ENCODE results near the gene ZNF211. TPM values are rescaled to one million over a fixed set of nuclear protein-coding genes. Genes with fewer than 3 reads are reported as not detected.

Gene ZNF211
- polyA plus RNA-seq, 1 experiment, result 14.4 TPM

DNA sequence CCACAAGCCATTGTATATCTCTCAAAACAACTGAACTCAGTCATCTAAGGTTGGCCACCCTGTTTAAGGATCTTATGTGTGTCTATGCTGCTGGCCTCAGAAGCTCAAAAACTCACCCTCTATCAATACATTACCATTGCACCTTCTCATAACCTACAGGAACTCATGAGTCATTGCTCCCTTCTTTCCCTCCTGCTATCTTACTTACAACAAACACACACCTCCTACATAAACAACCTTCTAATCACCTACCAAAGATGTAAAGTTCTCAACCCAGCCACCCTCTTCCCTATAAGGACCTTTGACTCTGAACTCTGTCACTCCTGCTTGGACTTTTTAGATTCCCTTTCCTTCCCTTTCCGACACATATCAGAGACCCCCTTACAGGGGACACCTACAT is 22.5 kb downstream of the ZNF211 start:
- H3K27ac ChIP-seq (ENCODE audit: low read depth, low read length), result no peak overlapping the region
- peaks cover 6% of the 10 kb centered on the region for H3K27me3 ChIP-seq (ENCODE audit: control insufficient read depth, insufficient read depth, low read length)
- no peak for DNase-seq (ENCODE audit: low read depth, low spot score)
- POLR2A ChIA-PET, result no interaction called here
- TF ChIP-seq, protein P1, sequence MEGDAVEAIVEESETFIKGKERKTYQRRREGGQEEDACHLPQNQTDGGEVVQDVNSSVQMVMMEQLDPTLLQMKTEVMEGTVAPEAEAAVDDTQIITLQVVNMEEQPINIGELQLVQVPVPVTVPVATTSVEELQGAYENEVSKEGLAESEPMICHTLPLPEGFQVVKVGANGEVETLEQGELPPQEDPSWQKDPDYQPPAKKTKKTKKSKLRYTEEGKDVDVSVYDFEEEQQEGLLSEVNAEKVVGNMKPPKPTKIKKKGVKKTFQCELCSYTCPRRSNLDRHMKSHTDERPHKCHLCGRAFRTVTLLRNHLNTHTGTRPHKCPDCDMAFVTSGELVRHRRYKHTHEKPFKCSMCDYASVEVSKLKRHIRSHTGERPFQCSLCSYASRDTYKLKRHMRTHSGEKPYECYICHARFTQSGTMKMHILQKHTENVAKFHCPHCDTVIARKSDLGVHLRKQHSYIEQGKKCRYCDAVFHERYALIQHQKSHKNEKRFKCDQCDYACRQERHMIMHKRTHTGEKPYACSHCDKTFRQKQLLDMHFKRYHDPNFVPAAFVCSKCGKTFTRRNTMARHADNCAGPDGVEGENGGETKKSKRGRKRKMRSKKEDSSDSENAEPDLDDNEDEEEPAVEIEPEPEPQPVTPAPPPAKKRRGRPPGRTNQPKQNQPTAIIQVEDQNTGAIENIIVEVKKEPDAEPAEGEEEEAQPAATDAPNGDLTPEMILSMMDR (IDR thresholded peaks at IDR 0.05; ENCODE audit: low read depth, low read length), result no peak
- H3K4me3 ChIP-seq (ENCODE audit: low read depth, low read length), result no peak overlapping the region
- CTCF ChIA-PET, result no interaction called here
- peaks cover 3% of the 10 kb centered on the region; the same call in 1 of the 2 replicates for H3K9me3 ChIP-seq (ENCODE audit: control insufficient read depth, insufficient read depth, low read length)

DNA sequence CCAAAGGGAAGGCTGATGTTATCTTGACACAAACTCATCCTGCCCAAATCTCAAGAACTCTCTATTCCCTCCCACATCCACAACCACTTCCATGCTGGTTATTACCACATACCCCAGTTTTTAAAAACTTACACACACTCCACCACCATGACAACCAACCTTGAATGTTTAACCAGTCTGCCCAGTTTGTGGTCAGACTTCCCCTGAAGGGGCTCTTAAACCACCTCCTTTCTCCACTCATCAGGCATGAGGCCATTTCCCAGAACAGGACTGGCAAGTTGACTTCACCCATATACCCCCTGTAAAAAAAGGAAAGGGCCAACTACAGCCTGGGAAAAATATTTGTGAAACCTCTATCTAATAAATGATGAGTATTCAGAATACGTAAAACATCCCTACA is 23.4 kb downstream of the ZNF211 start:
- H3K9me3 ChIP-seq (ENCODE audit: control insufficient read depth, insufficient read depth, low read length), result peaks cover 3% of the 10 kb centered on the region; the same call in 1 of the 2 replicates
- H3K4me3 ChIP-seq (ENCODE audit: low read depth, low read length), result no peak overlapping the region
- ChIA-PET POLR2A (no interaction called here), CTCF (interaction anchor here (1.3 kb wide), 1 partner anchor 26 kb away, joined by 3 read pairs; the partner anchor contains the start of gene ZNF551)
- peaks cover 10% of the 10 kb centered on the region for H3K27me3 ChIP-seq (ENCODE audit: control insufficient read depth, insufficient read depth, low read length)
- DNase-seq (ENCODE audit: low read depth, low spot score), result no peak
- TF ChIP-seq, protein P1 (IDR thresholded peaks at IDR 0.05; ENCODE audit: low read depth, low read length), result no peak
- no peak overlapping the region for H3K27ac ChIP-seq (ENCODE audit: low read depth, low read length)

DNA sequence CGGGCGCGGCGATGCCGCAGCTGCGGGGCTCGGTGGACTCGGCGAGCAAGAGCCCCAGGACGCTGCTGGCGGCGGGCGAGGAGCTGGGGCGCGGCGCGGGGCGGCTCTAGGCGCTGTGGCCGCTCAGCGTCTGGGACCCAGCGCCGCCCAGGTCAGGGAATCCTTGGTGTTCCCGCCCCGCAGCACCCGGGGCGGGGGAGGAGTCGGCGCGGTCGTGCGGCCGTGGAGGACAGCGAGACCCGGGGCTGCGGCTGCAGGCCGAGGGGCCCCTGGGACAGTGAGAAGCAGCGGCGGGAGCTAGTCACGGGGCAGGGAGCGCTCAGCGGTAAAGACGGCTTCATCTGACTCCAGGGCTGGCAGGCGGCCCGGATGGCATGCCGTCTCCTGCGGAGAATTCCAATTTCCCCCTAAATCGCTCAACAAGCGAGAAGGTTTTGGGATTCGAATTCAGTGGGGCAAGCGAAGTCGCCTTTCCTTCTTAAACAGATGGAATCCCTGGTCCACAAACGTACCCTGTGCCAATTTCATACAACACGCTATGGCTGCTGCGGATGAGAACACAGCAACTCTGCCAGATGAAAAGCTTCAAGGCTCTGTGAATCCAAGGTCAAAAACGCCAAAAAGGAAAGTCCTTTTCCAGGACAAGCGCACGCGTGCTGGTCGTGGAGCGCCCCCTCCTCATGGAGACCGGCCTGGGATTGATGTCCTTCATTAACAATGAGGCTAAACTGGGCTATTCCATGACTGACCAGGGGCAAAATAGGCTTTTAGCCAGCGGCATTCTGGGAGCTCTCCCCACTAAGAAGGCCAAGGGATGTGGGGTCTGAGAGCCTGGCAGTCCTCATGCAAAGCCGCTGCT is 31.5 kb downstream of the ZNF211 start:
- ChIA-PET POLR2A (interaction anchor here (0.6 to 1.5 kb wide), 2 partner anchors 8 to 17 kb away, joined by 9 read pairs; partner anchors contain the start of gene ZNF551), CTCF (interaction anchor here (1.3 kb wide), 1 partner anchor 17 kb away, joined by 4 read pairs; the partner anchor contains the start of gene ZNF551)
- no peak for DNase-seq (ENCODE audit: low read depth, low spot score)
- H3K4me3 ChIP-seq (ENCODE audit: low read depth, low read length), result peak overlapping the region; percentile 65
- no peak overlapping the region for H3K27ac ChIP-seq (ENCODE audit: low read depth, low read length)
- TF ChIP-seq, protein P1 (IDR thresholded peaks at IDR 0.05; ENCODE audit: low read depth, low read length), result no peak
- peaks cover 4% of the 10 kb centered on the region for H3K27me3 ChIP-seq (ENCODE audit: control insufficient read depth, insufficient read depth, low read length)
- peaks cover 3% of the 10 kb centered on the region; the same call in 1 of the 2 replicates for H3K9me3 ChIP-seq (ENCODE audit: control insufficient read depth, insufficient read depth, low read length)

DNA sequence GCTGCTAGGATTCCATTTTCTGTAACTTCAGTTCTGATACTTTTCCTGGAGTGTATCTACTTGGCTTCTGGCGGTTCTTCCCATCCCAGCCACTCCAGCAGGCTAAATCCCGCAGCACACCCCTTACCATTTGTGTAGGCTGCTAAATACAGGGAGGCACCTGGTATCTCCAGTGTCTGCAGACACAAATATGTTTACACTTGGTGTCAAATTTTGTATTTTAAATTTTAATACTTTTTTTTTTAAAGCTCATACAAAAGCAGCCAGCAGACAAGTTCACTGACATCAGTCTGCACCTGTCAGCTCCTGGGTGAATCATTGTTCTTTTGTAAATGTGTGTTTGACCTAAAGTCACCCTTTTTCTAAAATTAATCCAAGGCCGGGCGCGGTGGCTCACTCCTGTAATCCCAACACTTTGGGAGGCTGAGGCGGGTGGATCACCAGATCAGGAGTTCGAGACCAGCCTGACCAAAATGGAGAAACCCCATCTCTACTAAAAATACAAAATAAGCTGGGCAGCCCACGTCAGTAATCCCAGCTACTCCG is 32.4 kb downstream of the ZNF211 start:
- H3K9me3 ChIP-seq (ENCODE audit: control insufficient read depth, insufficient read depth, low read length), result peaks cover 3% of the 10 kb centered on the region; the same call in 1 of the 2 replicates
- DNase-seq (ENCODE audit: low read depth, low spot score), result no peak
- POLR2A ChIA-PET, result interaction anchor here (1.5 kb wide), 1 partner anchor 16 kb away, joined by 9 read pairs; the partner anchor contains the start of gene ZNF551
- no peak overlapping the region for H3K27ac ChIP-seq (ENCODE audit: low read depth, low read length)
- no peak overlapping the region for H3K4me3 ChIP-seq (ENCODE audit: low read depth, low read length)
- peaks cover 4% of the 10 kb centered on the region for H3K27me3 ChIP-seq (ENCODE audit: control insufficient read depth, insufficient read depth, low read length)
- CTCF ChIA-PET, result no interaction called here
- TF ChIP-seq, protein P1 (IDR thresholded peaks at IDR 0.05; ENCODE audit: low read depth, low read length), result no peak

DNA sequence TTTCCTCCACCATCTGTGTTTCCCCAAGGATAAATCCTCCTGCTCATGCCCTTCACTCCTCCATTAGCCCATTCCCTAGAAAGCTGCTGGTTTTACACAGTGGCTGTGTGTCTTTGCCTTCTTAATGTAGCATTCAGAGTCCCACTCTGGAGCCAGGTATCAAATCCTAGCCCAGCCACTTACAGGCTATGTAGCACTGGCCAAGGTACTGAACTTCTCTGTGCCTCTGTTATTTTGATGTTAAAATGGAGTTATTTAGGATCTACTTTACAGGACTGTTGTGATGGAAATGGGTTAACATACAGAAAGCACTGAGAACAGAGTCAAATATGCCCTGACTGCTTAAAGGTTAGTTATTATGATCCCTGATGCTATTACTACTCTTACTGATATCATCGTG is 34.3 kb downstream of the ZNF211 start:
- POLR2A ChIA-PET, result no interaction called here
- no peak overlapping the region for H3K27ac ChIP-seq (ENCODE audit: low read depth, low read length)
- TF ChIP-seq, protein P1 (IDR thresholded peaks at IDR 0.05; ENCODE audit: low read depth, low read length), result no peak
- CTCF ChIA-PET, result no interaction called here
- no peaks in the 10 kb centered on the region for H3K27me3 ChIP-seq (ENCODE audit: control insufficient read depth, insufficient read depth, low read length)
- no peak for DNase-seq (ENCODE audit: low read depth, low spot score)
- peaks cover 3% of the 10 kb centered on the region; the same call in 1 of the 2 replicates for H3K9me3 ChIP-seq (ENCODE audit: control insufficient read depth, insufficient read depth, low read length)
- no peak overlapping the region for H3K4me3 ChIP-seq (ENCODE audit: low read depth, low read length)

Measured in AG04450 (cell line).